Suprapubic skin (tissue), 4 donors: ENCODE results near the gene NRXN3. TPM values are rescaled to one million over a fixed set of nuclear protein-coding genes. Genes with fewer than 3 reads are reported as not detected.

Source experiments
- DNase-seq, 2 donors: peaks; one replicate each; pipeline ENCODE4 v3.0.0-alpha.2; 2019; ENCODE audit warnings: low spot score in 2 of 2
- H3K27ac ChIP-seq: fragments of 200-600 bp; sonication (generic); one replicate; pipeline ENCODE4 v1.5.1; 2019
- H3K27me3 ChIP-seq: fragments of 200-600 bp; sonication (generic); one replicate; pipeline ENCODE4 v1.5.1; 2019
- H3K36me3 ChIP-seq: fragments of 200-600 bp; sonication (generic); one replicate; pipeline ENCODE4 v1.5.1; 2019
- H3K4me1 ChIP-seq: fragments of 200-600 bp; sonication (generic); one replicate; pipeline ENCODE4 v1.5.1; 2019
- H3K4me3 ChIP-seq: fragments of 200-600 bp; sonication (generic); one replicate; pipeline ENCODE4 v1.5.1; 2019; ENCODE audit warnings: mild to moderate bottlenecking
- H3K9me3 ChIP-seq: fragments of 200-600 bp; sonication (generic); one replicate; pipeline ENCODE4 v1.5.1; 2019
- EP300 ChIP-seq: sonication (generic); formaldehyde crosslinking; IDR thresholded peaks from one replicate; pipeline ENCODE4 v1.6.1; 2017; ENCODE audit warnings: antibody characterized with exemption
- POLR2A ChIP-seq, 2 donors: fragments of 450-650 bp; IDR thresholded peaks; one replicate each; pipeline ENCODE4 v1.6.1; 2017; ENCODE audit warnings: antibody characterized with exemption in 2 of 2, mild to moderate bottlenecking in 2 of 2, moderate library complexity in 2 of 2
- POLR2AphosphoS5 ChIP-seq, 3 donors: sonication (generic); formaldehyde crosslinking; IDR thresholded peaks; one replicate each; pipeline ENCODE4 v1.6.1; 2017; ENCODE audit warnings: antibody characterized with exemption in 3 of 3
- WGBS: methylation state at CpG from one replicate; pipeline ENCODE4 v1.1.5; 2018; 5-methylcytosine and 5-hydroxymethylcytosine counted together
- total RNA-seq, 4 donors: library from RNA; depleted of rRNA; stranded (reverse); fragments of >200 nt; gene quantifications; one replicate each; pipeline ENCODE4 v1.1.0, GENCODE V29; 2016
- TF ChIP-seq, protein P1 (sequence below), 2 donors: fragments of 200-600 bp in 1 of 2; fragments of 450-650 bp in 1 of 2; sonication (generic) in 1 of 2; IDR thresholded peaks; one replicate each; pipeline ENCODE4 v1.5.1; 2016 to 2019; ENCODE audit warnings: antibody characterized with exemption in 2 of 2, mild to moderate bottlenecking in 1 of 2, moderate library complexity in 1 of 2

Gene NRXN3
- total RNA-seq, 4 donors from 2014 or later: 0.79 to 4.3 (median 3.3) TPM

DNA sequence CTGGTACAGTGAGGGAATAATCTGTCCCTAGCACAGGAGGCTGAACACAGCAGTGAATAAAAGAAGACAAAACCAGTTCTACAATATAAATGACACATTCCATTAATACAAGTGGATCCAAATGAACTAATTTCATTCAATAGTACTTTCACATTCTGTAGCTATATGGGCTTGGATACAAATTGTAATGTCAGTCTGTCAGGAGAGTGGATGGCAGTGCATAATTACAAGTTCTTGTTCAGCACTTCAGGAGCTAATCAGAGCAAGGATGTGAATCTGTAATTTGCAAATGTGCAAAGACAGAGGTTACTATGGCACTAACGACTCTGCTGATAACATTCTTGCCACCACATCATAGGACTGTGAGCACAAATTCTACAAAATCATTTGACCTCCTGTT is 1343.3 kb downstream of the NRXN3 start:
- Histone ChIP-seq H3K9me3 (no peaks in the 10 kb centered on the region), H3K27me3 (no peaks in the 10 kb centered on the region), H3K36me3 (no peaks in the 10 kb centered on the region), H3K4me1 (no peaks in the 10 kb centered on the region), H3K4me3 (no peak overlapping the region), H3K27ac (no peak overlapping the region)
- TF ChIP-seq POLR2A (IDR thresholded peaks at IDR 0.05) (no peak), POLR2AphosphoS5 (IDR thresholded peaks at IDR 0.05) (no peak)
- no peak for DNase-seq
- WGBS: 30% methylated on average over 1 of the region's 1 CpG

DNA sequence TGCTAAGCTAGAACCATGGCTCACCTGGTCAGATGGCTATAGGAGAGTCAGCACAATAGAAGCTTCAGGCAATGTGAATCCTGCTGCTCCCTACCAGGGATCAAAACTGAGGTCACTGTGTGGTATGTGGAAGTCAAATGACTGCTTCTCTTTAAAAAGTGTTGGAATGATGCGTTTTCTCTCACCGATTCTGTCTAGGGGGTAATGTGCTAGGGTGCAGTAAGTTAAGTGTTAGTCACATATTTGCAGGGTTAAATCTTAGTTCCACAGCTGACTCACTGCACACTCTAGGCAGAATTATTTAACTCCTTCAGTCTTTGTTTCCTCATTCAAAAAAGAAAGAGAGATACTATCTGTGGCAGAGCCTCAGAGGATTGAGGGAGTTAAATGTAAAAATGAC is 1344.5 kb downstream of the NRXN3 start:
- Histone ChIP-seq H3K4me1 (no peaks in the 10 kb centered on the region), H3K27me3 (no peaks in the 10 kb centered on the region), H3K27ac (no peak overlapping the region), H3K9me3 (no peaks in the 10 kb centered on the region), H3K4me3 (no peak overlapping the region), H3K36me3 (no peaks in the 10 kb centered on the region)
- no peak for TF ChIP-seq EP300
- no peak for TF ChIP-seq POLR2A (IDR thresholded peaks at IDR 0.05)
- TF ChIP-seq POLR2AphosphoS5 (IDR thresholded peaks at IDR 0.05): no peak
- TF ChIP-seq, protein P1, sequence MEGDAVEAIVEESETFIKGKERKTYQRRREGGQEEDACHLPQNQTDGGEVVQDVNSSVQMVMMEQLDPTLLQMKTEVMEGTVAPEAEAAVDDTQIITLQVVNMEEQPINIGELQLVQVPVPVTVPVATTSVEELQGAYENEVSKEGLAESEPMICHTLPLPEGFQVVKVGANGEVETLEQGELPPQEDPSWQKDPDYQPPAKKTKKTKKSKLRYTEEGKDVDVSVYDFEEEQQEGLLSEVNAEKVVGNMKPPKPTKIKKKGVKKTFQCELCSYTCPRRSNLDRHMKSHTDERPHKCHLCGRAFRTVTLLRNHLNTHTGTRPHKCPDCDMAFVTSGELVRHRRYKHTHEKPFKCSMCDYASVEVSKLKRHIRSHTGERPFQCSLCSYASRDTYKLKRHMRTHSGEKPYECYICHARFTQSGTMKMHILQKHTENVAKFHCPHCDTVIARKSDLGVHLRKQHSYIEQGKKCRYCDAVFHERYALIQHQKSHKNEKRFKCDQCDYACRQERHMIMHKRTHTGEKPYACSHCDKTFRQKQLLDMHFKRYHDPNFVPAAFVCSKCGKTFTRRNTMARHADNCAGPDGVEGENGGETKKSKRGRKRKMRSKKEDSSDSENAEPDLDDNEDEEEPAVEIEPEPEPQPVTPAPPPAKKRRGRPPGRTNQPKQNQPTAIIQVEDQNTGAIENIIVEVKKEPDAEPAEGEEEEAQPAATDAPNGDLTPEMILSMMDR (IDR thresholded peaks at IDR 0.05): no peak
- no peak for DNase-seq
- 71% methylated on average over 2 of the region's 2 CpGs for WGBS

- no peak for DNase-seq
- H3K4me1 ChIP-seq: no peaks in the 10 kb centered on the region
- no peaks in the 10 kb centered on the region for H3K9me3 ChIP-seq
- no peak overlapping the region for H3K4me3 ChIP-seq
- H3K27ac ChIP-seq: no peak overlapping the region
- WGBS: 73% methylated on average over 3 of the region's 3 CpGs
- H3K27me3 ChIP-seq: no peaks in the 10 kb centered on the region
- TF ChIP-seq EP300: no peak
- TF ChIP-seq, protein P1 (IDR thresholded peaks at IDR 0.05): no peak
- no peak for TF ChIP-seq POLR2AphosphoS5 (IDR thresholded peaks at IDR 0.05)
- TF ChIP-seq POLR2A (IDR thresholded peaks at IDR 0.05): no peak
- H3K36me3 ChIP-seq: no peaks in the 10 kb centered on the region
Measured at GRCh38 chr14:79515158-79515557, 1345.0 kb downstream of the NRXN3 start.

DNA sequence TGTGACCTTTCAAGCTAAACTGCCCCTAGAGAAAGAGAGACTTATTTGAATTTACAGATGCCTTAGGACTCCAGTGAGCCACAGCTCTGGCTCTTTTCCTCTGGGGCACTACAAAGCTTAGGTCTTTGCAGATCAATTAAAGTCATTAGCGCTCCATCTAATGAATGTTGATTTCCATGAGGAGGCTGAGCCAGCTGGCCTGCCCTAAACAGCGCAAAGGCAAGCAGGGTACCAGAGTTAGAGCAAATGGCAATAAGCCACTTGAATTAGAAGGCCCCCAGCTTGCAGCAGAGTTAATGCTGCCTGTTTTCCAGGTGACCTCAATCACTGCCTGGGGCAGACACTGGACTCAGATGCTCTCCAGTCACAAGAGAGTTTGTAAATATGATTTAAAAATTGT is 1345.8 kb downstream of the NRXN3 start:
- DNase-seq: no peak
- no peaks in the 10 kb centered on the region for H3K36me3 ChIP-seq
- no peak overlapping the region for H3K4me3 ChIP-seq
- H3K9me3 ChIP-seq: no peaks in the 10 kb centered on the region
- TF ChIP-seq, protein P1 (IDR thresholded peaks at IDR 0.05): no peak
- no peak for TF ChIP-seq EP300
- TF ChIP-seq POLR2AphosphoS5 (IDR thresholded peaks at IDR 0.05): no peak
- TF ChIP-seq POLR2A (IDR thresholded peaks at IDR 0.05): no peak
- no peak overlapping the region for H3K27ac ChIP-seq
- no peaks in the 10 kb centered on the region for H3K27me3 ChIP-seq
- WGBS: 58% methylated on average over 2 of the region's 2 CpGs
- no peaks in the 10 kb centered on the region for H3K4me1 ChIP-seq

- H3K36me3 ChIP-seq: no peaks in the 10 kb centered on the region
- no peak overlapping the region for H3K4me3 ChIP-seq
- no peaks in the 10 kb centered on the region for H3K27me3 ChIP-seq
- no peak for DNase-seq
- H3K4me1 ChIP-seq: no peaks in the 10 kb centered on the region
- H3K9me3 ChIP-seq: no peaks in the 10 kb centered on the region
- H3K27ac ChIP-seq: no peak overlapping the region
- TF ChIP-seq EP300 (no peak), POLR2A (IDR thresholded peaks at IDR 0.05) (no peak), POLR2AphosphoS5 (IDR thresholded peaks at IDR 0.05) (no peak)
- TF ChIP-seq, protein P1 (IDR thresholded peaks at IDR 0.05): no peak
- 78% methylated on average over 3 of the region's 3 CpGs for WGBS
Measured at GRCh38 chr14:79525416-79525815, 1355.2 kb downstream of the NRXN3 start.

- 82% methylated on average over 16 of the region's 16 CpGs for WGBS
- DNase-seq: no peak
- TF ChIP-seq POLR2AphosphoS5 (IDR thresholded peaks at IDR 0.05) (no peak), POLR2A (IDR thresholded peaks at IDR 0.05) (no peak)
- TF ChIP-seq, protein P1 (IDR thresholded peaks at IDR 0.05): no peak
- no peaks in the 10 kb centered on the region for H3K4me1 ChIP-seq
- no peak overlapping the region for H3K27ac ChIP-seq
- no peak overlapping the region for H3K4me3 ChIP-seq
- H3K27me3 ChIP-seq: no peaks in the 10 kb centered on the region
- no peaks in the 10 kb centered on the region for H3K9me3 ChIP-seq
- H3K36me3 ChIP-seq: no peaks in the 10 kb centered on the region
Measured at GRCh38 chr14:79528828-79529416, 1358.7 kb downstream of the NRXN3 start.
